ENCODE data around the gene TUG1.

GRCh38 chr22:30982512-30982911 is 13.4 kb downstream of the TUG1 start:
- TF ChIP-seq, protein P1, sequence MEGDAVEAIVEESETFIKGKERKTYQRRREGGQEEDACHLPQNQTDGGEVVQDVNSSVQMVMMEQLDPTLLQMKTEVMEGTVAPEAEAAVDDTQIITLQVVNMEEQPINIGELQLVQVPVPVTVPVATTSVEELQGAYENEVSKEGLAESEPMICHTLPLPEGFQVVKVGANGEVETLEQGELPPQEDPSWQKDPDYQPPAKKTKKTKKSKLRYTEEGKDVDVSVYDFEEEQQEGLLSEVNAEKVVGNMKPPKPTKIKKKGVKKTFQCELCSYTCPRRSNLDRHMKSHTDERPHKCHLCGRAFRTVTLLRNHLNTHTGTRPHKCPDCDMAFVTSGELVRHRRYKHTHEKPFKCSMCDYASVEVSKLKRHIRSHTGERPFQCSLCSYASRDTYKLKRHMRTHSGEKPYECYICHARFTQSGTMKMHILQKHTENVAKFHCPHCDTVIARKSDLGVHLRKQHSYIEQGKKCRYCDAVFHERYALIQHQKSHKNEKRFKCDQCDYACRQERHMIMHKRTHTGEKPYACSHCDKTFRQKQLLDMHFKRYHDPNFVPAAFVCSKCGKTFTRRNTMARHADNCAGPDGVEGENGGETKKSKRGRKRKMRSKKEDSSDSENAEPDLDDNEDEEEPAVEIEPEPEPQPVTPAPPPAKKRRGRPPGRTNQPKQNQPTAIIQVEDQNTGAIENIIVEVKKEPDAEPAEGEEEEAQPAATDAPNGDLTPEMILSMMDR (conservative IDR thresholded peaks at IDR 0.05; ENCODE audit: low read length), result no peak
- no peak for TF ChIP-seq EZH2phosphoT487 (IDR thresholded peaks at IDR 0.05; ENCODE audit: borderline replicate concordance)
